Measurements from ENCODE around the gene PRKAA2. TPM values are rescaled to one million over a fixed set of nuclear protein-coding genes. Genes with fewer than 3 reads are reported as not detected.

PRKAA2 gene
- total RNA-seq (2022; extraction: Qiagen RNA extraction), result 2.2 to 2.8 TPM (median 2.7 TPM) in 5 replicates

GRCh38 chr1:56644919-56645676 lies at the start of gene PRKAA2:
Gene PRKAA2, plus strand, starts transcription at chr1:56645314. Its CDS starts 74 bp downstream, at chr1:56645388.

Other genes starting within 250 kb of the PRKAA2 start
- gene PLPP3, start 65.8 kb upstream of the PRKAA2 start, total RNA-seq (2022; extraction: Qiagen RNA extraction), result 27.9 to 37.8 TPM (median 32.1 TPM) in 5 replicates
- gene FYB2, start 174.1 kb downstream of the PRKAA2 start, total RNA-seq (2022; extraction: Qiagen RNA extraction), result not detected in 5 replicates
- not detected in 5 replicates for gene C8A, start 209.5 kb downstream of the PRKAA2 start, total RNA-seq (2022; extraction: Qiagen RNA extraction)

All from A549 treated with CORT108297 at 1 μM for 4 hours (cell line).